Adrenal gland (tissue), 5 donors: ENCODE data around the gene GNG2.

Source experiments
- CTCF ChIP-seq, 6 experiments: fragments of 450-650 bp in 4 of 6; fragments of 200-600 bp in 2 of 6; sonication (generic) in 1 of 6; IDR thresholded peaks; 1 replicate in 5 of 6; 2 replicates in 1 of 6; pipeline versions ENCODE4 v1.5.1 to v1.8.0; 2016 to 2021; ENCODE audit warnings: antibody characterized with exemption in 6 of 6, mild to moderate bottlenecking in 2 of 6, moderate library complexity in 1 of 6
- POLR2A ChIP-seq, 2 donors: fragments of 450-650 bp; IDR thresholded peaks; one replicate each; pipeline ENCODE4 v1.6.1; 2017; ENCODE audit warnings: antibody characterized with exemption in 2 of 2, mild to moderate bottlenecking in 2 of 2, moderate library complexity in 1 of 2
- donor health status: DM: no; HTN: no; CAD: no.

DNA sequence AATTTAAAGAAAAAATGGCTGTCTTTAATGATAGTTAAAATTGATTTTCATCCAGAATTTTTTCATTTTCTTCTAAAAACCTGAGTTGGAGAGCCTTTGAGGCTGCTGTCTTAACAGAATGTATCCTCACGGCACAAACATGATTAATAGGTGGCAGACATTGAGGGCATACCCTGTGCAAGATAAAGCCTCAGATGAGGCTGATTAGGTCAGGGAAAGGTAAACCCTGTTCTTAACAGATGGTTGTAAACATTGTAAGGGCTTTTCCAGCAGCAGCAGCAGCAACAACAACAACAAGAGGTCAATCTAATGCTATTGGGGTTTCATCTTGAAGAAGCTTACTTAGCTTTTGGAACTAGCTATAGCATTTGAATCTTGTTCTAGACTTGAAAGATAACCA, 17.4 kb downstream of the GNG2 start:
- no peak for TF ChIP-seq CTCF (IDR thresholded peaks at IDR 0.05)
- TF ChIP-seq POLR2A (IDR thresholded peaks at IDR 0.05): no peak
